Activated naive CD4-positive, alpha-beta T cell treated with anti-CD3 and anti-CD28 coated beads, Interleukin-2, amount 50 U/mL, for 24 hours (primary cell): ENCODE measurements around the gene PRKD2.

Experiments used
- H3K27ac Mint-ChIP-seq: one replicate; pipeline ENCODE4 v1.8.0; 2021; ENCODE audit warnings: mild to moderate bottlenecking, mixed read lengths
- H3K27me3 Mint-ChIP-seq: one replicate; pipeline ENCODE4 v1.8.0; 2021; ENCODE audit warnings: mixed read lengths
- H3K36me3 Mint-ChIP-seq: one replicate; pipeline ENCODE4 v1.8.0; 2021; ENCODE audit warnings: mixed read lengths
- H3K4me1 Mint-ChIP-seq: one replicate; pipeline ENCODE4 v1.8.0; 2021; ENCODE audit warnings: mixed read lengths
- H3K4me3 Mint-ChIP-seq: one replicate; pipeline ENCODE4 v1.8.0; 2021; ENCODE audit warnings: mild to moderate bottlenecking, mixed read lengths
- H3K9me3 Mint-ChIP-seq: one replicate; pipeline ENCODE4 v1.8.0; 2021; ENCODE audit warnings: mixed read lengths

Gene PRKD2

DNA sequence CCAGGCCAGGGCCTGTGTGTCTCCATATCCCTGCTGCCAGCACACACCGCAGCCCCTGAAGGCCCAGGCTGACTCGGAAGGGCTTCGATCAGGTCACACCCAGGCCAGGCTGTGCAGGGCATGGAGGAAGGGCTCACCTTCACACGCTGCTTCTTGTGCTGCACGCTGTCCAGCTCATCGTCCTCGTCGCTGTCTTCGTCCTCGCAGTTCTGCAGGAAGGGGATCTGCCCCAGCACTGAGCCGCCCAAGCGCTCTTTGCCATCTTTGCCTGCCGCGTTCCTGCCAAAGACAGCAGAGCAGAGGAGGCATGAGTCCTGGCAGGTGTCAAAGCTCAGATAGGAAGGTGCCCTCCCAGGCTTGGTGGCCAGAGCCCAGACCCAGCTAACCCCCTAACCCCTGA lies 13.7 kb upstream of the PRKD2 start:
- Mint-ChIP-seq H3K27me3 (no peaks in the 10 kb centered on the region), H3K4me3 (no peak overlapping the region), H3K4me1 (peaks cover 16% of the 10 kb centered on the region), H3K36me3 (peaks cover 16% of the 10 kb centered on the region), H3K27ac (no peak overlapping the region), H3K9me3 (no peaks in the 10 kb centered on the region)

DNA sequence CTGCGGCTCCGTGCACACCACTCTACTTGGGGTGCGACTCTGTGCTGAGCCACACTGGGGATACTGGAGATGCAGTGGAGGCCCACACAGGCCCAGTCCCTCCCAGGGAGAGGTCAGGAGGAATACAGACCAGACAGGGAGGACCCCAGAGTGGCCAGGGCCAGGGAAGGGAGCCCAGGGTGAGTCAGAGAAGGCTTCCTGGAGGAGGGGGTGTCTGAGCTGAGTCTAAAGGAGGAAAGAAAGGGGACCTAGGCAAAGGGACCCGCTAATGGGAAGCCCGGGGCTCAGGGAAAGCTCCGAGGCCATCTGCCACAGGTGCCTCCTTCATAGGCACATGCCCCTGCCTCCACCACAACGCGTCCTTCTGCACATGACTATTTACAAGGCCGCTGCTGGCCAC lies 13.3 kb upstream of the PRKD2 start:
- no peaks in the 10 kb centered on the region for H3K27me3 Mint-ChIP-seq
- peaks cover 16% of the 10 kb centered on the region for H3K36me3 Mint-ChIP-seq
- H3K4me3 Mint-ChIP-seq, result no peak overlapping the region
- H3K9me3 Mint-ChIP-seq, result no peaks in the 10 kb centered on the region
- peaks cover 16% of the 10 kb centered on the region for H3K4me1 Mint-ChIP-seq
- H3K27ac Mint-ChIP-seq, result no peak overlapping the region

DNA sequence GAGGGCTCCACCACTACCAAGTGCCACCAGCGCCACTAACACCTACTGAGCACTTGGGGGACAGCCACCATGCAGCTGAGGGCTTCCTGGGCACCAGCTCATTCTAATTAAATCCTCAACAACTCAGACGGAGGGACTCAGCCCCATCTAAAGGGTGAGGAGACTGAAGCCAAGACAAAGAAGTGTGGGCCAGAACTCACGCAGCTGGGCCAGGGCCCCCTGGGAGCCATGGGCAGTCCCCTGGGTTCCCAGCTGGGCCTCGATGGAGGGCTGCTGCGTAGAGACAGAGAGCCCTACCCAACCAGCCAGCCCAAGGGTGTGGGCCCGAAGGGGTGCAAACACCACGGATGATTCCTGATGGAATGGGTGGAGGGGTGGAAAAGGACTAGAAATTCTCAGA lies 12.8 kb upstream of the PRKD2 start:
- Mint-ChIP-seq H3K4me3 (no peak overlapping the region), H3K4me1 (peaks cover 16% of the 10 kb centered on the region), H3K27ac (no peak overlapping the region), H3K27me3 (no peaks in the 10 kb centered on the region), H3K36me3 (peaks cover 16% of the 10 kb centered on the region), H3K9me3 (no peaks in the 10 kb centered on the region)

DNA sequence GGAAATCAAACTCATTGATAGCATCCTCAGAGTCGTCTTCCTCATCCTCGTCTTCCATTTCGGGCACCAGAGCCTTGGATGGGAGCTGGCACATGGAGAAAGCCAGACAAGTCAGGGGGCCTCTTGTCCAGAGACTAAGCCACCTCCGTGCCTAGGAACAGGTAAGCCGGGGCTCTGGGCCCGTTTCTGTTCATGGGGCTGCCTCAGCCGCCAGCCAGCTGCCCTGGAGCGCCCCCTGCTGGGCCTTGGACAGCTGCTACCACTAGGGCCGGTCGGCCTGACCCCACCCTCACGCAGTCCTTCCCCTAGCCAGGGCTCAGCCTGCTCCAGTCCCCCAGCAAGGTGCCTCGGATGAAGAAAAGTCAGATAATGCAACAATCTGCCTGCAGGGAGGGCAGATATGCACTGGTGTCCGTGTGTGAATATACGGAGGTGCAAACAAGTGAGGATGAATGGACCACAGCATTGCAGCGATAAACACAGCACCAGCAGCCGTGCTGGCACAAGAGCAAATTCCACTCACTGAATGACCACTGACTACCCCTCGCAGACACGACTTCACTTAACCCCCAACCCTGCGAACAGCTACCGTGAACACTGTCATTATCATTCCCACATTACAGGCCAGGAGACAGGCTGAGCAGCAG lies 11.9 kb upstream of the PRKD2 start:
- H3K36me3 Mint-ChIP-seq, result peaks cover 16% of the 10 kb centered on the region
- H3K27me3 Mint-ChIP-seq, result no peaks in the 10 kb centered on the region
- H3K27ac Mint-ChIP-seq, result no peak overlapping the region
- no peak overlapping the region for H3K4me3 Mint-ChIP-seq
- no peaks in the 10 kb centered on the region for H3K9me3 Mint-ChIP-seq
- peaks cover 16% of the 10 kb centered on the region for H3K4me1 Mint-ChIP-seq

DNA sequence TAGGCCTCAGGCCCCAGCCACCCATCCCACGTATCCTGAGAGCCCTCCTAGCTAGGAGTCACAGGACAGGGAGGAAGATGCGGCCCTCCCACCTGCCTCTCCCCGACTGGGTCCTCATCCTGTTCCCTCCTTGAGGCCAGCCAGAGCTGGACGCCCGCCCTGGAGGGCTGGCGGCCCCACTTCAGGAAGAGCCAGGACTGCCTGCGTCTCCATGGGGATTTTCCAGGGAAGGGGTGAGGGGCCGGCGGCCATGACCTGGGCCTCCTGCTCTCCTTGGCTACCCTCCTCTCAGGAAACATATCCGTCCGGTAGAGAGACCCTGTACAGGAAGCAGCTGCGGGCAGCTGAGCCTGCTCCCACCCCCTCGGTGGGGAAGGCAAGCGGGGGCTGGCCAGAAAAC lies 11.3 kb upstream of the PRKD2 start:
- no peaks in the 10 kb centered on the region for H3K27me3 Mint-ChIP-seq
- no peak overlapping the region for H3K4me3 Mint-ChIP-seq
- peaks cover 16% of the 10 kb centered on the region for H3K4me1 Mint-ChIP-seq
- H3K9me3 Mint-ChIP-seq, result no peaks in the 10 kb centered on the region
- H3K27ac Mint-ChIP-seq, result no peak overlapping the region
- peaks cover 15% of the 10 kb centered on the region for H3K36me3 Mint-ChIP-seq

DNA sequence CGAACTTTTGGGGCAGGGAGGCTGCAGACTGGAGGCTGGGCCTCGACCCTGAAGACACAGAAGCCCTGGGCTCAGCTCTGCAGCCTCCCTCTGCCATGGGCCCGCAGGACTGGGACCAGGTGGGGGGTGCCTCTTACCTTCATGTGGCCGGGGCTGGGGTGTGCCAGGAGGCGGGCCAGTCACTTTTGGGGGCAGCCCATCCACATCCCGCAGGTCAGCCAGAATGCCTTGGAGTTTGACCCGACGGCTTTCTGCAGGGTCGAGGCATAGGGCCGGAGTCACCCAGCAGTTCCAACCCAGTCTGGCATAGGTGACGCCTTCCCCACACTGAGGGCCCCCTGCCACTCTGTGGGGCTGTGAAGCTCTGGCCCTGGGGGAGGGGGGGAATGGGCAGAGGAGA lies 10.8 kb upstream of the PRKD2 start:
- Mint-ChIP-seq H3K4me1 (peaks cover 16% of the 10 kb centered on the region), H3K36me3 (peaks cover 15% of the 10 kb centered on the region), H3K9me3 (no peaks in the 10 kb centered on the region)

DNA sequence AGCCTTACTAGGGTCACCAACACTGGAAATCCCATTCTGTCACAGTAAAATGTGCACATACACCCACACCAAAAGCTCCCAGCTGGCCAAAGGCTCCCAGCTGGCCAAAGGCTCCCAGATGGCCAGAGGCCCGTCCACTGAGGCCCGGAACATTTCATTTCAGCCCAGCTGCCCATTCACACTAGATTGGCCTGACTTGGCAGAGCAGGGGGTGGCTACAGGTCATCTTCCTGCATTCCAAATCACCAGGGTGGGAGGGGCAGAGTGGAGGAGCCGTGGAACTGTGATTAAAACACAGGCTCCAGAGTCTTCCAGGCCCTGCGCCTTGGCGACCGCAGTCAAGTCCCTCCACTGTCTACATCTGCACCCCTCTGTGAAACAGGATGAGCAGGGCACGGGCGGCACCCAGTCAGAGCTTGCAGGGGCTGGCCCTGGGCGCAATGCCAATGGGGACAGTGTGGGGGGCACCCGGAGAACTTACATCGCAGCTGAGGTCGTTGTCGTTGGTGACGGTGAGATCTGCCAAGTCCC lies 10.1 kb upstream of the PRKD2 start:
- no peaks in the 10 kb centered on the region for H3K27me3 Mint-ChIP-seq
- peaks cover 19% of the 10 kb centered on the region for H3K4me1 Mint-ChIP-seq
- H3K9me3 Mint-ChIP-seq, result no peaks in the 10 kb centered on the region
- H3K36me3 Mint-ChIP-seq, result peaks cover 15% of the 10 kb centered on the region
- H3K4me3 Mint-ChIP-seq, result no peak overlapping the region
- no peak overlapping the region for H3K27ac Mint-ChIP-seq

More for the DNA sequence above, 10.8 kb upstream of the PRKD2 start:
- Mint-ChIP-seq H3K4me3 (no peak overlapping the region), H3K27ac (no peak overlapping the region), H3K27me3 (no peaks in the 10 kb centered on the region)

DNA sequence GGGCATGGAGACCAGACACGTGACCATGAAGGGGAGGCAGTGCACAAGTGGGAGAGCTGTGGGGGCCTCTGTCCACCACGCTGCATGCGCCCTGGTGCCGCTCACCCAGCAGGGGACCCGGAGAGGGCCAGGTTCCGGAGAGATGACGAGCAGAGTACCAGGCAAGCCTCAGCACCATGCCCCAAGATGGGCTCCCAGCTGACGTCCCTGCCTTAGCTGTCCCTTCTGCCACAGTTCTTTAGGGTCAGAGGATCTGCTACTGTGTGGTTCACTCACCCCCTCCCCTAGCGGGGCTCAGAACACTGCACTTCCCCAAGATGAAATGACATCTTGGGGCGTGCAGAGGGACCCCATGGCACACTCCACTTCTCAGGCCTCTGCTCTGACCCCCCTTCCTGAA lies 9.6 kb upstream of the PRKD2 start:
- Mint-ChIP-seq H3K27me3 (no peaks in the 10 kb centered on the region), H3K9me3 (no peaks in the 10 kb centered on the region), H3K27ac (no peak overlapping the region), H3K36me3 (peaks cover 15% of the 10 kb centered on the region), H3K4me3 (no peak overlapping the region), H3K4me1 (peaks cover 19% of the 10 kb centered on the region)

DNA sequence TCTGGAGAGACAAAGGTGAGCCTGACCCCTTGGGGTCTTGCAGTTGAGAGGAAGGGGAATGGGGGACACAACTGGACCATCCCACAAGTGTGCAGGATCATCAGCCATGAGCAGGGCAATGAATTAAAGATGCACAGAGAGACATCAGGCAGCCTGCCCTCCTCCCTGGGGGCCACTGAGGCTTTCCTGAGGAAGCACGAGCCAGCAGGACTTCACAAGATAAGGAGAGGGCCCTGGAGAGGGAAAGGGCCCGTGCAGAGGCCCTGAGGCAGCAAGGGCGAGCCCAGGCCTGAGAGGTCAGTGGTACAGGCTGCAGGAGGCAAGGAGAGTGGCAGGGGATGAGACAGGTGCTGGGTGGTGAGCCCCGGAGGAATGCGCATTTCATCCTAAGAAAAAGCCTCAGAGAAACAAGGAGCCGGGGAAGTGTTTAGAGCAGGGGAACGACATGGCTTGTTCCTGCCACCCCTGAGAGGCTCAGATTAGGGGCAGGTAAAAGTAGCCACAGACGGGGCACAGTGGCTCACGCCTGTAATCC lies 9.0 kb upstream of the PRKD2 start:
- peaks cover 11% of the 10 kb centered on the region for H3K36me3 Mint-ChIP-seq
- no peaks in the 10 kb centered on the region for H3K27me3 Mint-ChIP-seq
- no peak overlapping the region for H3K4me3 Mint-ChIP-seq
- no peaks in the 10 kb centered on the region for H3K9me3 Mint-ChIP-seq
- H3K4me1 Mint-ChIP-seq, result peaks cover 16% of the 10 kb centered on the region
- H3K27ac Mint-ChIP-seq, result no peak overlapping the region

DNA sequence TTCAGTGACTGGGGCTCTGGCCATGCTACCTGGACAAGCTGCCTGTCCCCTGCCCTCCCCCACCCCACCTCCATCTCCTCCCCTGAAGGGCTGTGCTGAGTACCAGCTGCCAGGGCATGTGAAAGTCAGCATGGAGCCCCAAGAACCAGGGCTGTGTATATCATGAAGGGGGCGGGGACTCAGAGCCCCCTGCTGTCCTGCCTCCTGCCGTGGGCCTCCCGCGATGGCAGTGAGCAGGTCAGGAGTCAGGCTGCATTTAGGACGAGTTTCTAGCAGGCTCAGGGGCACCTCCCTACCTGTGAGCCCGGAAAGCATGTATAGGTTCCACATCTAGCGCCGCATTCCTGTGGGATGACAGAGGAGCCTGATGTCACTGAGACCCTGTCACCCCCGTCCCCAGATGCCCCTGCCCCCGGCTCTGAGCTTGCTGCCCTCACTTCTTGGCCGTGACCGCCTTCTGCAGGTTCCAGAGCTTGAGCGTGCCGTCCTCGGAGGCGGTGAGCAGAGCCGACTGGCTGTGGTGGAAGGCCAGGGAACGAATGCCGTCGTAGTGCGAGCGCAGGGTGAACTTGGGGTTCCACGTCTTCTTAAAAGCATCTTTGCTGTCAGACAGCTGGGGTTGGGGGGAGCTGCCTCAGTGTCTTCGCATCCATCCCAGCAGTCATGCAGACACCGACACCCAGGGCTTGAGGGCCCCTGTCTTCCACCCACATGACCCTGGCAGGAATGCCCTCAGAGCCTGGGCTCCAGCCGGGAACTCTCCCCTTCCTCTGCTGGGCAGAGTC lies 8.3 kb upstream of the PRKD2 start:
- Mint-ChIP-seq H3K9me3 (no peaks in the 10 kb centered on the region), H3K27me3 (no peaks in the 10 kb centered on the region), H3K4me3 (no peak overlapping the region), H3K4me1 (peaks cover 20% of the 10 kb centered on the region), H3K27ac (no peak overlapping the region), H3K36me3 (peaks cover 11% of the 10 kb centered on the region)

DNA sequence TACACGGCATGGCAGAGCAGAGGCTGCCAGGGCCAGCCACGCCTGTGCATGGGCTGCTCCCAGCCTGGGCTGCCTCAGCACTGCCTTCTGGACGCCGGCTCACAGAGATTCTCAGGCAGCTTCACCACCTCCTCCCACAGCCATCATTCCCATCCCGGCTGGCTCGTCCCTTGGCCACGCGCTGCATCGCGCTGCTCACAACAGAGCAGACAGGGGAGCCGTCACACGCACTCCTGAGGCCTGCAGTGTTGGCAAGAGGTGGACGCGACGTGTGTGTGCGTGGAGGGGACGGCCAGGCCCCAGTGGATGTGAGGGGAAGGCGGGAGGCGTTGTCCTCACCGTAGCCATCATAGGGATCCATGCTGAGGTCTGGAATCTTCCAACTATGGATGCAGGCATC lies 7.6 kb upstream of the PRKD2 start:
- Mint-ChIP-seq H3K4me1 (peaks cover 20% of the 10 kb centered on the region), H3K27ac (no peak overlapping the region), H3K27me3 (no peaks in the 10 kb centered on the region), H3K36me3 (peaks cover 11% of the 10 kb centered on the region), H3K9me3 (no peaks in the 10 kb centered on the region), H3K4me3 (no peak overlapping the region)

DNA sequence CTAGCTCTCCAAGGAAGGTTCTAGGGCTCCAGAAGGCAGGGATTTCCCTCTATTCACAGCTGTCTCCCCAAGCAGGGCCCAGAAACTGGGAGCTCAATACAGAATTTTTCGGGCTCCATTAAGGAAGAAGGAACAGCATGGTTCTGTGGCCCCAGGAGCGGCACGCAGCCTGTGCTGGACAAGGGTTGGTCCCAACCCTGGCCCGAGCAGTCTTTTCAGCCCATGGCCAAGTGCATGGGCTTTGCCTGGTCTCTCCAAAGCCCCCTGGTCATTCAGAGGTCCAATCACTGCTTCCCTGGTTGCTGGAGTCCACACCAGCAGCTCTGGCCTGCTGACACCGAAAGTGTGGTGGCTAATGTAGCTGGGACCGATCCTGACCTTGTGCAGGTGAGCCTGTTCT lies 6.6 kb upstream of the PRKD2 start:
- H3K27me3 Mint-ChIP-seq, result no peaks in the 10 kb centered on the region
- no peak overlapping the region for H3K4me3 Mint-ChIP-seq
- H3K9me3 Mint-ChIP-seq, result no peaks in the 10 kb centered on the region
- peaks cover 20% of the 10 kb centered on the region for H3K4me1 Mint-ChIP-seq
- H3K36me3 Mint-ChIP-seq, result peaks cover 7% of the 10 kb centered on the region
- H3K27ac Mint-ChIP-seq, result no peak overlapping the region

DNA sequence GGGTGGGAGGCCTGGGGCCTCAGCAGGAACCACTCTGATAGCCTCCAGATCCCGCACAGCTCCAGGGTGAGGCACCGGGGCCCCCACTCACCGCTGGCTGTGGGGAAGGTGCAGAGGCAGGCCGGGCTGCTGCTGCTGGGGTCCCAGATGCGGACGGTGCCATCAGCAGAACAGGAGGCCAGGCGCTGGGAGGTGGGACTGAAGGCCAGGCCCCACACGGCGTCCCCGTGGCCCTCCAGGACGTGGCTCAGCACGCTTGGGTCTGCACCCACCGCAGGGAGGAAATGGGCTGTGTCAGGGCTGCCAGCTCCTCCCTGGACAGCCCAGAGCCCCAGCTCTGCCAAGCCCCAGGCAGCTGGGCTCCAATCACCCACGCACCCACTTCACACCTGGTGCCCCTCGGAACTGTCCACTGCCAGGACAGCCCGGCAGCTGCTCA lies 6.1 kb upstream of the PRKD2 start:
- Mint-ChIP-seq H3K27me3 (no peaks in the 10 kb centered on the region), H3K27ac (no peak overlapping the region), H3K36me3 (peaks cover 7% of the 10 kb centered on the region), H3K4me1 (peaks cover 24% of the 10 kb centered on the region), H3K9me3 (no peaks in the 10 kb centered on the region), H3K4me3 (no peak overlapping the region)

DNA sequence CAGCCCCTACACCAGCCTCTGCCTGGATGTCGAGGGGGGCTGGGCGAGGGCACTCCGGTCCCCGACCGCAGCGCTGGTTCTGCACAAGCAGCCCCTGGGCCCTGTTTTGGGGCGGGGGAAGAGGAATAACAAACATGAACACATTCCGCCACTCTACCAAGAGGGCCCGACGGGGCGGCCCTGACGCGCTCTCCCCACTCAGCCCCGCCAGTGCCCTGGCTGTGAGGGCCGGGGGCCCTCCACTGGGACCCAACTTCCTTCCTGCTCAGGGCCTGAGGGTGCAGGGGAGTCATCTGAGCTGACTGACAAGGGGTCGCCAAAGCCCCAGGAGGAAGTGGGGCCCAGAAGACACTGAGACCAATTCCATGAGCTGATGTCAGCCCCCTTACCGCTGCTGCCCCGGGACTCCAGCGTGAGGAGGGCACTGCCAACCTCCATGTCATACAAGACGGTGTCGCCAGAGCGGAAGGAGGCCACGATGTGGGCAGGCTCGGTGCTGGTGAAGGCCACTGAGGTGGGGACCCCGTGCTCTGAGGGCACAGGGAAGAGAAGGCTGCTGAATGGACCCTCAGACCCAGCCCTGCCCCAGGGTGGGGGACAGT lies 5.6 kb upstream of the PRKD2 start:
- Mint-ChIP-seq H3K9me3 (no peaks in the 10 kb centered on the region), H3K27me3 (no peaks in the 10 kb centered on the region), H3K27ac (no peak overlapping the region), H3K4me3 (no peak overlapping the region), H3K4me1 (peaks cover 29% of the 10 kb centered on the region), H3K36me3 (peaks cover 7% of the 10 kb centered on the region)

DNA sequence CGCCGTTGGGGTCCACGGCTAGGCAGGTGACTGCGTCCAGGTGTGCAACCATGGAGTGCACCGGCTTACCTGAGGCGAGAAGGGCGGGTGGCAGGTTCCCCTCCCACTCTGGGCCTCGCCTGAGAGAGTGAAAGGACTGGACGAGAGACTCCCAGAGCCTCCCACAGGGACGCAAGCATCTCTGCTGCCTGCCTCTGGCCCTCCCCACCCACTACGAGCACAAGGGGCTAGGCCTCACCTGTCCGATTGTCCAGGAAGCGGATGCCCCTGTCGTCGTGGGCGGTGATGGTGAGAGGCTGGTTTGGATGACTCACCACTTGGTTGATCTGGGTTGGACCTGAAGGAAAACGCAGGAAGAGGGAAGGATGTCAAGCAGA lies 5.1 kb upstream of the PRKD2 start:
- peaks cover 7% of the 10 kb centered on the region for H3K36me3 Mint-ChIP-seq
- no peak overlapping the region for H3K27ac Mint-ChIP-seq
- H3K4me1 Mint-ChIP-seq, result peaks cover 29% of the 10 kb centered on the region
- no peak overlapping the region for H3K4me3 Mint-ChIP-seq
- H3K9me3 Mint-ChIP-seq, result no peaks in the 10 kb centered on the region
- no peaks in the 10 kb centered on the region for H3K27me3 Mint-ChIP-seq
